IMR-90 (cell line): ENCODE data around the gene LYRM4. TPM values are rescaled to one million over a fixed set of nuclear protein-coding genes. Genes with fewer than 3 reads are reported as not detected.

Experiments
- ATAC-seq: fragments of 200-7000 bp; cut with Tn5 transposase; 2 replicates; pipeline ENCODE4 v1.9.1; 2020; ENCODE audit warnings: low read depth, mild to moderate bottlenecking, moderate library complexity
- BruUV-seq: library from RNA; stranded (reverse); fragments of 400-500 nt; replicated peaks from 2 replicates; lab custom pipeline; 2021; lab: Mats Ljungman, UMichigan
- CTCF ChIA-PET: fragments of 300-600 bp; formaldehyde crosslinking; extraction: SDS; loops from one replicate; lab custom pipeline; 2021; ENCODE audit warnings: antibody characterized with exemption; lab: Yijun Ruan, JAX
- POLR2A ChIA-PET: fragments of 300-600 bp; sonication (Branson Sonifier 250); formaldehyde crosslinking; loops from one replicate; lab custom pipeline; 2022; ENCODE audit warnings: antibody characterized with exemption; ENCODE audit not compliant: unreplicated experiment; lab: Charles Lee
- DNase-seq: peaks from one replicate; pipeline ENCODE4 v3.0.0; 2013
- H2AFZ ChIP-seq: replicated peaks from 2 replicates; pipeline ENCODE3; 2013; ENCODE audit warnings: low read length, mild to moderate bottlenecking; ENCODE audit not compliant: poor library complexity
- H2AK5ac ChIP-seq: 2 replicates; pipeline ENCODE4 v1.6.1; 2013; ENCODE audit warnings: low read depth, low read length, inconsistent platforms
- H2AK9ac ChIP-seq: replicated peaks from 2 replicates; pipeline ENCODE3; 2013; ENCODE audit warnings: mild to moderate bottlenecking, low read depth, low read length, moderate library complexity; ENCODE audit not compliant: poor library complexity
- H2BK120ac ChIP-seq: 2 replicates; pipeline ENCODE4 v1.6.1; 2013; ENCODE audit warnings: low read depth, low read length, inconsistent platforms
- H2BK15ac ChIP-seq: 3 replicates; pipeline ENCODE4 v1.6.1; 2013; ENCODE audit warnings: low read depth, low read length, inconsistent platforms
- H2BK20ac ChIP-seq: 2 replicates; pipeline ENCODE4 v1.6.1; 2013; ENCODE audit warnings: low read depth, mild to moderate bottlenecking, inconsistent platforms, low read length, moderate library complexity
- H2BK5ac ChIP-seq: 2 replicates; pipeline ENCODE4 v1.6.1; 2013; ENCODE audit warnings: mild to moderate bottlenecking, low read depth, low read length, inconsistent platforms; ENCODE audit not compliant: poor library complexity, severe bottlenecking
- H3K14ac ChIP-seq: replicated peaks from 2 replicates; pipeline ENCODE4 v1.6.1; 2013; ENCODE audit warnings: low read depth, low read length, inconsistent platforms
- H3K18ac ChIP-seq: 2 replicates; pipeline ENCODE4 v1.6.1; 2013; ENCODE audit warnings: low read depth, low read length, control low read depth
- H3K23ac ChIP-seq: 2 replicates; pipeline ENCODE4 v1.6.1; 2013; ENCODE audit warnings: low read depth, low read length, inconsistent platforms
- H3K27ac ChIP-seq: 2 replicates; pipeline ENCODE4 v1.5.1; 2013; ENCODE audit warnings: mild to moderate bottlenecking, control low read depth, low read length; ENCODE audit not compliant: insufficient read depth
- H3K27me3 ChIP-seq: 2 replicates; pipeline ENCODE4 v1.6.1; 2013; ENCODE audit warnings: low read length; ENCODE audit not compliant: control insufficient read depth, insufficient read depth
- H3K36me3 ChIP-seq: 2 replicates; pipeline ENCODE4 v1.6.1; 2013; ENCODE audit warnings: low read length, mixed read lengths; ENCODE audit not compliant: control insufficient read depth, insufficient read depth
- H3K4ac ChIP-seq: 2 replicates; pipeline ENCODE4 v1.6.1; 2013; ENCODE audit warnings: low read depth, low read length, inconsistent platforms
- H3K4me1 ChIP-seq: 2 replicates; pipeline ENCODE4 v1.6.1; 2013; ENCODE audit warnings: low read length, mixed read lengths; ENCODE audit not compliant: control insufficient read depth, insufficient read depth
- H3K4me2 ChIP-seq: 2 replicates; pipeline ENCODE4 v1.6.1; 2013; ENCODE audit warnings: low read depth, mild to moderate bottlenecking, control low read depth, low read length, moderate library complexity
- H3K4me3 ChIP-seq: 2 replicates; pipeline ENCODE4 v1.5.1; 2013; ENCODE audit warnings: low read depth, mild to moderate bottlenecking, control low read depth, low read length, moderate library complexity; ENCODE audit not compliant: insufficient read depth
- H3K56ac ChIP-seq: 2 replicates; pipeline ENCODE4 v1.6.1; 2013; ENCODE audit warnings: low read length, inconsistent platforms; ENCODE audit not compliant: insufficient read depth; ENCODE audit errors: extremely low read depth
- H3K79me1 ChIP-seq, 2 experiments: 2 replicates each; pipeline ENCODE4 v1.6.1; 2013; ENCODE audit warnings: low read length in 2 of 2, inconsistent platforms in 1 of 2, low read depth in 1 of 2
- H3K9ac ChIP-seq: 2 replicates; pipeline ENCODE4 v1.6.1; 2013; ENCODE audit warnings: low read depth, low read length, control low read depth
- H3K9me1 ChIP-seq: 2 replicates; pipeline ENCODE4 v1.6.1; 2013; ENCODE audit warnings: low read length, inconsistent platforms; ENCODE audit not compliant: insufficient read depth
- H3K9me3 ChIP-seq: 2 replicates; pipeline ENCODE4 v1.6.1; 2013; ENCODE audit warnings: low read length; ENCODE audit not compliant: control insufficient read depth, insufficient read depth
- H4K20me1 ChIP-seq: 2 replicates; pipeline ENCODE4 v1.6.1; 2013; ENCODE audit warnings: low read length, inconsistent platforms; ENCODE audit not compliant: insufficient read depth
- H4K5ac ChIP-seq: 2 replicates; pipeline ENCODE4 v1.6.1; 2013; ENCODE audit warnings: mild to moderate bottlenecking, low read depth, low read length, control low read depth
- H4K8ac ChIP-seq, 2 experiments: 2 replicates each; pipeline ENCODE4 v1.6.1; 2013; ENCODE audit warnings: low read depth in 2 of 2, low read length in 2 of 2, control low read depth in 1 of 2, inconsistent platforms in 1 of 2
- H4K91ac ChIP-seq: 2 replicates; pipeline ENCODE4 v1.6.1; 2013; ENCODE audit warnings: low read depth, low read length, inconsistent platforms; ENCODE audit not compliant: insufficient read depth
- BHLHE40 ChIP-seq: fragments of 150-350 bp; IDR thresholded peaks from 2 replicates; pipeline ENCODE4 v1.6.1; 2016; ENCODE audit warnings: mild to moderate bottlenecking, low read depth, low read length
- CEBPB ChIP-seq: IDR thresholded peaks from 2 replicates; pipeline ENCODE4 v1.6.1; 2012; ENCODE audit warnings: low read depth, low read length, improper control_type of control experiment
- CHD1 ChIP-seq: IDR thresholded peaks from 2 replicates; pipeline ENCODE4 v1.6.1; 2012; ENCODE audit warnings: low read depth, low read length, improper control_type of control experiment
- CTCF ChIP-seq: conservative IDR thresholded peaks from 2 replicates; pipeline ENCODE4 v1.5.1; 2012; ENCODE audit warnings: mild to moderate bottlenecking, low read depth, low read length, improper control_type of control experiment
- ELK1 ChIP-seq: fragments of 150-350 bp; IDR thresholded peaks from 2 replicates; pipeline ENCODE4 v1.6.1; 2016; ENCODE audit warnings: low read depth, mild to moderate bottlenecking, low read length, moderate library complexity, borderline replicate concordance
- FOS ChIP-seq: fragments of 150-350 bp; IDR thresholded peaks from 2 replicates; pipeline ENCODE4 v1.6.1; 2016; ENCODE audit warnings: low read depth, low read length
- MAFK ChIP-seq: IDR thresholded peaks from 2 replicates; pipeline ENCODE4 v1.6.1; 2012; ENCODE audit warnings: low read depth, low read length, improper control_type of control experiment
- MAZ ChIP-seq: IDR thresholded peaks from 2 replicates; pipeline ENCODE4 v1.6.1; 2012; ENCODE audit warnings: low read depth, mild to moderate bottlenecking, low read length, improper control_type of control experiment, moderate library complexity, borderline replicate concordance
- MXI1 ChIP-seq: IDR thresholded peaks from 2 replicates; pipeline ENCODE4 v1.6.1; 2012; ENCODE audit warnings: low read depth, mild to moderate bottlenecking, low read length, moderate library complexity, borderline replicate concordance
- NFE2L2 ChIP-seq: fragments of 150-350 bp; IDR thresholded peaks from 2 replicates; pipeline ENCODE4 v1.6.1; 2016; ENCODE audit warnings: low read depth, mild to moderate bottlenecking, low read length
- POLR2A ChIP-seq: IDR thresholded peaks from 2 replicates; pipeline ENCODE4 v1.6.1; 2012; ENCODE audit warnings: mild to moderate bottlenecking, low read depth, low read length
- RAD21 ChIP-seq: IDR thresholded peaks from 2 replicates; pipeline ENCODE4 v1.6.1; 2012; ENCODE audit warnings: low read length, improper control_type of control experiment
- RCOR1 ChIP-seq: IDR thresholded peaks from 2 replicates; pipeline ENCODE4 v1.6.1; 2012; ENCODE audit warnings: mild to moderate bottlenecking, low read length, improper control_type of control experiment; ENCODE audit not compliant: insufficient replicate concordance
- RFX5 ChIP-seq: IDR thresholded peaks from 2 replicates; pipeline ENCODE4 v1.8.0; 2012; ENCODE audit warnings: low read depth, mild to moderate bottlenecking, low read length, moderate library complexity
- SMC3 ChIP-seq: fragments of 150-350 bp; IDR thresholded peaks from 2 replicates; pipeline ENCODE4 v1.6.1; 2016; ENCODE audit warnings: low read depth, mild to moderate bottlenecking, antibody characterized with exemption, low read length, moderate library complexity
- USF2 ChIP-seq: fragments of 150-350 bp; IDR thresholded peaks from 2 replicates; pipeline ENCODE4 v1.6.1; 2017; ENCODE audit warnings: mild to moderate bottlenecking, antibody characterized with exemption, low read length, low read depth
- WGBS, 2 experiments: methylation state at CpG; one replicate each; pipeline versions ENCODE4 v1.1.5 to v1.1.7; 2013; ENCODE audit warnings: missing lambda C conversion rate in 2 of 2; ENCODE audit not compliant: insufficient read length in 1 of 2; ENCODE audit errors: extremely low coverage in 2 of 2; 5-methylcytosine and 5-hydroxymethylcytosine counted together
- dilution Hi-C: fragments of 300-500 bp; cut with HindIII; formaldehyde crosslinking; loops from one replicate; pipeline ENCODE4 v1.14.3; 2018; ENCODE audit warnings: low sequenced_read_pairs; ENCODE audit not compliant: unreplicated experiment
- in situ Hi-C: fragments of 300-500 bp; cut with MboI; formaldehyde crosslinking; loops from 3 replicates; pipeline ENCODE4 v1.14.3; 2019; ENCODE audit warnings: low sequenced_read_pairs, inconsistent platforms, mixed read lengths
- intact Hi-C: fragments of 100-400 bp; cut with micrococcal nuclease; formaldehyde crosslinking; loops from 2 replicates; pipeline ENCODE4 v1.10.0; 2022
- polyA plus RNA-seq, 3 experiments: library from polyadenylated mRNA; depleted of rRNA; stranded (reverse); fragments of >200 nt; gene quantifications; 2 replicates each; pipeline ENCODE4 v1.2.3, GENCODE V29; 2012; ENCODE audit warnings: low replicate concordance in 1 of 3
- total RNA-seq: library from RNA; depleted of rRNA; stranded (reverse); fragments of >200 nt; gene quantifications from 2 replicates; pipeline ENCODE4 v1.2.3, GENCODE V29; 2012

Gene LYRM4
- total and polyA plus RNA-seq, 2 of the 4 experiments (the other 2 are of a cell fraction) = 11.5 to 26.6 TPM

- H3K79me1 ChIP-seq = peaks cover 25 to 40% of the 10 kb centered on the region in 2 experiments
- H4K5ac ChIP-seq = no peak overlapping the region
- no peaks in the 10 kb centered on the region for H3K27me3 ChIP-seq
- no peak overlapping the region for H4K8ac ChIP-seq
- TF ChIP-seq CHD1 = no peak
- TF ChIP-seq MAZ = no peak
- TF ChIP-seq RAD21 = no peak
- TF ChIP-seq MAFK = no peak
- TF ChIP-seq ELK1 = no peak
- no peak for TF ChIP-seq RCOR1
- TF ChIP-seq SMC3 = no peak
- TF ChIP-seq BHLHE40 = no peak
- TF ChIP-seq MXI1 = no peak
- no peak for TF ChIP-seq NFE2L2
- no peak for TF ChIP-seq CTCF
- TF ChIP-seq FOS = no peak
- no peak for TF ChIP-seq CEBPB
- TF ChIP-seq POLR2A = no peak
- no peak for TF ChIP-seq USF2
- no peak for TF ChIP-seq RFX5
- DNase-seq (no peak), ATAC-seq (no peak)
- H2AK9ac ChIP-seq = no peak overlapping the region
- dilution Hi-C loops = no loop called here
- H3K9ac ChIP-seq = no peak overlapping the region
- no peak overlapping the region for H3K4me2 ChIP-seq
- no peak overlapping the region for H3K14ac ChIP-seq
- no peak overlapping the region for H4K91ac ChIP-seq
- H3K18ac ChIP-seq = no peak overlapping the region
- CTCF ChIA-PET = no interaction called here
- H3K56ac ChIP-seq = no peak overlapping the region
- H3K4ac ChIP-seq = no peak overlapping the region
- peaks cover 8% of the 10 kb centered on the region for H3K4me1 ChIP-seq
- no peak overlapping the region for H2BK120ac ChIP-seq
- POLR2A ChIA-PET = no interaction called here
- H2BK5ac ChIP-seq = no peak overlapping the region
- no peaks in the 10 kb centered on the region for H3K36me3 ChIP-seq
- no peak overlapping the region for H2AFZ ChIP-seq
- BruUV-seq = no TSS peak
- H2BK15ac ChIP-seq = no peak overlapping the region
- no peak overlapping the region for H3K23ac ChIP-seq
- intact Hi-C loops = no loop called here
- in situ Hi-C loops = no loop called here
- H3K27ac ChIP-seq = no peak overlapping the region
- no CpG with 5 or more reads among the region's 1 CpG for WGBS, 2 experiments
- no peak overlapping the region for H2BK20ac ChIP-seq
- H2AK5ac ChIP-seq = no peak overlapping the region
- no peaks in the 10 kb centered on the region for H3K9me3 ChIP-seq
- H4K20me1 ChIP-seq = peaks cover 25% of the 10 kb centered on the region
- H3K9me1 ChIP-seq = peaks cover 14% of the 10 kb centered on the region
- no peak overlapping the region for H3K4me3 ChIP-seq
Observed at GRCh38 chr6:5290097-5290496, 29.3 kb upstream of the LYRM4 start.
